IPS-18c (cell line): ENCODE results near the gene LDAH.

Source experiments
- H3K4me3 ChIP-seq: 2 replicates; pipeline ENCODE4 v1.7.0; 2013; ENCODE audit warnings: low read depth, mild to moderate bottlenecking, low read length, moderate library complexity; ENCODE audit not compliant: insufficient read depth
- H3K9me3 ChIP-seq: one replicate; pipeline ENCODE4 v1.6.1; 2013; ENCODE audit warnings: mild to moderate bottlenecking, low read length, moderate library complexity; ENCODE audit not compliant: control insufficient read depth, insufficient read depth

Gene LDAH

DNA sequence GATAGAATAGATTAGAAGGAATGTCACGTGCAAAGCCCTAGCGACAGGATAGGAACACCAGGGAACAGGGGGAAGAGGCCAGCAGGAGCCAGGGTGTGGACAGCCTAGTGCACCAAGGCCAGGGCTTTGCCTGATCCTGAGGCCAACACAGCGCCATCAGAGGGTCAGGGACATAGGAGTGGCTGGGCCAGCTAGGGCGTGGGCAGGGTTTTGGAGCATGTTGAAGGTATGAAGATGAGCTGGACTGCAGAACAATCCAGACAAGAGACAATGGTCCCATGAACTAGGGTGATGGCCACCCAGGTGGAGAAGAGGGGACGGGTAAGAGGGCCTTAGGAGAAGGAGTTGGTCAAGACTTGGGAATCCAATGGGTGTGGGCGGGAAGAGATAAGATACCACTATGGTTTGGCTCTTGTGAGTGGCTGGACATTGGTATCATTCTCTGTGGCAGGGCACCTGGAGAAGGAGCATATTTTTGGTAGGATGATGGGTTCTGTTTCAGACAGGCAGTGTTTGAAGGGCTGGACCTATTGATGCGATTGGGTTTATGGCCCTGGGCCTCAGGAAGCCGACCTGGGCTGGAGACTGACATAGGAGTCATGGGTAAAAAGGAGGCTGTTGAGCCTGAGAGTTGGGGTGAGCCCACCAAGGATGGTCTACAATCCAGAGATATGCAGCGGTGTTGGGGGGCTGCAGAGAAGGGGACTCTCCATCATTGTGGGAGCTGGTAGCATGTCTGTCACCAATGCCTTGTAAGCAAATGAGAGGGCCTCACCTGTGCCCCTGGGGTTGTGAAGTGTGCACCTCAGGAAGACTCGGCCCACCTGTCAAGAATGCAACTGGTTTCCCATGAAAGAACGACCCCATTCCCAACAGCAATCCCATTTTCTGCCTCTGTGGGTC is 170.0 kb downstream of the LDAH start:
- Histone ChIP-seq H3K9me3 (no peaks in the 10 kb centered on the region), H3K4me3 (no peak overlapping the region)

DNA sequence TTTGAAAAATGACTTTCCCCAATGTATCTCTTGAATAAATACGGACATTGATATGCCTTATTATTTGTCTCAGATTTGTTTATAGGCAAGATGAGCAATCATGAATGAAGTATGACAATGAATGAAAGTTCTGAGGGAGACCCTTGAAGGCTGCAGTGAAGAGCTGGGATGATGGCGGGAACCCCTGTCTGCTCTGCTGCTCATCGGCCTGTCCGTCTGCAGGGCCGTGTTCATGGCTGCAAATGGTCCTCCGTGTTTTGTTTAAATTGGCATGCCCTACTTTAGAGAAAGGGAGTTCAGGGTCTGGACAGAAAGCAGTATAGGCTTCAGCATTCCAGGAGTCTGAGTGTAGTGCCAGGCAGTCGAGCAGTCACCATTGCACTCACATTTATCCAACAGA is 170.8 kb downstream of the LDAH start:
- Histone ChIP-seq H3K4me3 (no peak overlapping the region), H3K9me3 (no peaks in the 10 kb centered on the region)

DNA sequence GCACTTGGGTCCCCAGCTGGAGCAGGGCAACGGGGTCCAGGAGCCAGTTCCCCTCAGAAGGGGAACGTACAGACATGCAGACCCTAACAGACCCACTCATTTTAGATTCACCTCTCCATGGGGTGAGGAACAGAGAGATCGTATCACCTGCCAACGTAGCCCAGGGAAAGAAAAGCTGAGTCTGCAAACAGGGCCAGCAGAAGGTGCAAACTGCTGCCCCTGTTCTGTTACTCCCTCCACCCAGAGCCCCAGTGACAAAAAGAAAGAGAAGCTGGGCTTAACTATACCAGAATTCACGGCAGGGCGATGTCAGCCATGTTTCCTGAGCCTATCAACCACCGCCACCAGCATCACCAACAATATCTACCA is 171.2 kb downstream of the LDAH start:
- H3K9me3 ChIP-seq: no peaks in the 10 kb centered on the region
- peak overlapping the region; percentile 89 for H3K4me3 ChIP-seq

DNA sequence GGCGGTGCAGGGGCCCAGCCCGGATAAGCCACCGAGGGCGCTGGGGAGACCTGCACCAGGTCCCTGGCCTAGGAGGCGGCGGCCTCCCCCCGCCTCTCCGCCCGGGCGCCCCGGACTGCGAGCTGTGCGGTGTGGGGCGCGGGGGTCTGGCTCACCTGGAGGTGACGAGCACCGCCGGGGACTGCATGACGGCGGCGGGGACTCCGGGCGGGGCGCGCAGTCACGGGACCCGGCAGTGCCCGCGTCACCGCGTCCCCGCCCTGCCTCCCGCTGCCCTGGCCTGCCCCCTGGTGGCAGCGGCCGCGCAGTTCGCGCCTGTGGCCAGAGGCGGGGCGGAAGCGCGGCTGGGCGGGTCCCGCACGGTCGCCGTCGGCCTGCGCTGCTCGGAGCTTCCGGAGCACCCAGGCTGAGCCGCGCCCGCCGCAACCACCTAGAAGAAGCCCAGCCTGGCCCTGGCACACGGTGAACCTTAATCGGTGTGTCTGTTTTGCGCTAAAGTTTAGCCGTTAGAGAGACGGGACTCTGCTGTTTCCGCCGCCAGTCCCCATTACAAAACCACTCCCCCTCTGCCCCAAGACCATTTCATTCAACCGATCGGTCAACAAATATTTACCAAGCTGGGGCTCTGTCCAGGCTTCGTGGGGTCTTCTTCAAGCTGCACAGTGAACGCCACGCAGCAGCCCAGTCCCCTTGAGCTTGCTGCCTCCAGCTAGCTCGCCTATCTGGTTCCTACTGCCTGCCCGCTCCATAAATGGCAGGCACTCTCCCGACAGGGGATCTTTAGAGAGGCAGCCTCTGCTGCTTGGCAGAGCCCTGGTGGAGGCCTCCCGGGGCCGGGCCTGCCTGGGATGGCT is 171.8 kb downstream of the LDAH start, which contains the start of gene HS1BP3:
TSS of gene HS1BP3 (minus strand) at position 222 of the 854 bp plus-strand sequence. CDS start at position 187, 35 bp downstream.
- Histone ChIP-seq H3K9me3 (no peaks in the 10 kb centered on the region), H3K4me3 (peak within 1 kb of the TSS; percentile 89)

DNA sequence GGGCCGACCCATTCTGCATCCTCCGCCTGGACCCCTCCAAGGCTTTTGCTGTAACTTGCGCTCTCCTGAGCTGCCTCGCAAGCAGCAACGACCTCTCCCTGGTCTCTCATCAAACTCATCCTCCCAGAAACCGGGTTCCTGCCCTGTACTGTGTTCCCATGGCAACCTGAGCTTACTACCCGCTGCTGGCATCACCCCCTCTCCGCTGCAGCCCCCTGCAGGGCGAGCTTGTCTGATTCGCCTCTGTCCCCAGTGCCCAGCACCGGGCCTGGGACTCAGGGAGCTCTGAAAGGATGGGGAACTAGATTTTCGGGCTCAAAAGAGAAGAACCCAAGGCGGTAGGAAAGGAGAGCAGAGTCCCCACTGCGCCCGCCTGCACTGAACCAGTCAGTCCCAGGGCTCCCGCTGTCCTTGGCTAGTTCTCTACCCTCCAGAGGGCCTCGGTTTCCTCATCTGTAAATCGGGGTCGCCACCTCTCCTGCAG is 172.5 kb downstream of the LDAH start:
- peak overlapping the region; percentile 89 for H3K4me3 ChIP-seq
- no peaks in the 10 kb centered on the region for H3K9me3 ChIP-seq

GRCh38 chr2:20649976-20650375 is 172.9 kb downstream of the LDAH start:
- peak overlapping the region; percentile 89; the same call in 1 of the 2 replicates for H3K4me3 ChIP-seq
- no peaks in the 10 kb centered on the region for H3K9me3 ChIP-seq

DNA sequence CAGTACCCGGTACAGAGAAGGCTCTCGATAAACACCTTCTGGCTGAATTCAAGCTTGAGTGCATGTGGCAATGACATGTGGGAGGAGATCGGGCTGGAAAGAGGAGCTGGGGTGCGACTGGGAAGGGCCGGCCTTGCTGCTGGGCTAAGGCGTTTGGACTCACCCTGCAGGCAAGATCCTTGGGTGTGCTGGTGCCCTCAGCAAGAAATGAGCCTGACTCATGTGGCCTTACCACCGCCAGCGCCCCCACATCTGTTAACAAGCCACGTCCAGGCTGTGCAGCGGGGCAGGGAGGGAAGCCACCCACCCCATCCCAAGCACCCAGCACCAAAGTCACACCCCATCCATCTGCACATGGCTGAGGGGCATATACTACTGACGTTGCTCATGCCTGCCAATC is 173.3 kb downstream of the LDAH start:
- H3K4me3 ChIP-seq: no peak overlapping the region

GRCh38 chr2:20648831-20649230 is 174.1 kb downstream of the LDAH start:
- no peaks in the 10 kb centered on the region for H3K9me3 ChIP-seq
- H3K4me3 ChIP-seq: no peak overlapping the region

More for the DNA sequence above, 173.3 kb downstream of the LDAH start:
- H3K9me3 ChIP-seq: no peaks in the 10 kb centered on the region

- Histone ChIP-seq H3K4me3 (no peak overlapping the region), H3K9me3 (no peaks in the 10 kb centered on the region)
Measured at GRCh38 chr2:20648206-20648605, 174.7 kb downstream of the LDAH start.

DNA sequence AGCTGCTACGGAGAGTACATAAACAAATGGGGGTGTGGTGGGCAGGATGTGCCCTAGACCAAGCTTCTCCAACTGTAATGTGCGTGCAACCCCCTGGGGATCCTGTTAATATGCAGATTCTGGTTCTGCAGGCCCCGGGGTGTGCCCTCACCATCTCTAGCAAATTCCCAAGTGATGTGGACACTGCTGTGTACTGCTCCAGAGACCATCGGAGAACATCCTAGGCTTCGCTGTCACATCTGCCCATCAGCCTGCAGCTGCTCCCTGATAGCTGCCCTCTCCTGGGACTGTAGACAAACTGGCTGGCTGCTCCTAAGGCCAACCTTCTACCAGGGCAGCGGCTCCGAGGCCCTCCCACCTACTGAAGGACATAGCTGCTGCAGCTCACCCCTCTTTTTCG is 175.2 kb downstream of the LDAH start:
- Histone ChIP-seq H3K4me3 (no peak overlapping the region), H3K9me3 (no peaks in the 10 kb centered on the region)

DNA sequence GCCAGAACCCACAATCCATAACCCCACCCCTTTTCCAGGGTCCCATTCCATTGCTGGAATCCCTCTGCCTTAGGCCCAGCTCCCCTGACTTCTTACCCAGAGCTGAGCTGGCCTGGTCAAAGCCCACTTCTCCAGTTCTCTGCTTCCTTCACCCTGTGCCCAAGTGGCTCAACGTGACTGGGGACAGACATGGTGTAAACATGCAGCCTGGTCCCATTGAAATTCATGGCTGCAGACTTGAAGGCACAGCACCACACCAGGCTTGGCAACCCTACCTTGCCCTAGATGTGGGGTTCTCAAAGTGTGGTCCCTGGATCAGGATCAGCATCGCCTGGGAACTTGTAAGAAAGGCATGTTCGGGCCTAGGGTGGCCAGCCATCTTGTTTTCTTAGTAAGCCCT is 175.7 kb downstream of the LDAH start:
- Histone ChIP-seq H3K9me3 (no peaks in the 10 kb centered on the region), H3K4me3 (no peak overlapping the region)

- Histone ChIP-seq H3K4me3 (no peak overlapping the region), H3K9me3 (no peaks in the 10 kb centered on the region)
Measured at GRCh38 chr2:20646446-20646845, 176.5 kb downstream of the LDAH start.

GRCh38 chr2:20645761-20646160 is 177.1 kb downstream of the LDAH start:
- H3K4me3 ChIP-seq: no peak overlapping the region
- H3K9me3 ChIP-seq: no peaks in the 10 kb centered on the region

DNA sequence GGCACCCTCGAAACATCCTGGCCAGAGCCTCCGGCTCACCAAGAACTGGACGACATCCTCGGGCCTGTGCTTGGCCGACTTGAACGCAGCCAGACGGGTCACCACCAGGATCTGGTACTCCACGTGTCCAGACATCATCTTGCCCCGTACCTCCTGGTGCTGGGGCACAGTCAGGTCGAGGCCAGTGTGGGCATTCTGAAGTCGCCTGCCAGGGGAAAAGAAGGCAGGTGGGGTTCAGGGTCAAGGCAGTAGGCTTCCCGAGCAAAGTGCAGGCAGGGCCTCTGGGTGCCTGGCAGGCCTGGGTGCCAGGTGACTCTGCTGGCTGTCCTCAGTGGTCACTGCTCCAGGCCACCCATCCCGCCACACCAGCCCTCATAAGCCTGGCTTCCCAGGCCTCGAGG is 177.6 kb downstream of the LDAH start:
- no peak overlapping the region for H3K4me3 ChIP-seq

GRCh38 chr2:20643826-20644225 is 179.1 kb downstream of the LDAH start:
- H3K9me3 ChIP-seq: no peaks in the 10 kb centered on the region
- no peak overlapping the region for H3K4me3 ChIP-seq

More for the DNA sequence above, 177.6 kb downstream of the LDAH start:
- no peaks in the 10 kb centered on the region for H3K9me3 ChIP-seq

DNA sequence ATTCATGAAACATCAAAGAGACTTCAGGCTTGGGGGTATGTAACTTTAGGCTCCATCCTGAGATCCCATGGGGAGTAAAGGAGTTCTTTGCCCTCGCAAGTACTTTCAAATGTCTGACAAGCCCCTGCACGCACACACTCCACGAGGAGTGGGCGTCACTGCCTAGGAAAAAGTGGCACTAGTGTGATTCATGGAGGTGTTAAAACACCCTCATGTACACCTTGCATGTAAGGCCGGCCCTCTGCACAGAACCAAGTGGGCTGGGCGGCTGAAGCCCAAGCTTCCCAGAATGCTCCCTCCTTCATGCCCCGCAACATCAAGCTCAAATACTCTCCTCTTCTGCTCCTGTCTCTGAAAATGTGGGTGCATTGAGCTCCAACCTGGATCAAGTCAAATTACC is 179.8 kb downstream of the LDAH start:
- Histone ChIP-seq H3K4me3 (no peak overlapping the region), H3K9me3 (no peaks in the 10 kb centered on the region)

- no peak overlapping the region for H3K4me3 ChIP-seq
- no peaks in the 10 kb centered on the region for H3K9me3 ChIP-seq
Measured at GRCh38 chr2:20642055-20642971, 180.6 kb downstream of the LDAH start.
